ENCODE measurements around the gene ACD.

The ACD gene

GRCh38 chr16:67661886-67662652 lies 2.0 kb upstream of the ACD start:
- no peak for DNase-seq (ENCODE audit: low read depth in 2 of 2)

GRCh38 chr16:67661101-67661761 lies 1.2 kb upstream of the ACD start:
- DNase-seq (ENCODE audit: low read depth in 2 of 2): no peak

- peak; percentile 91 to 96 for DNase-seq (ENCODE audit: low read depth in 2 of 2)
These were observed 536 bp upstream of the ACD start, which contains the start of gene PARD6A for GRCh38 chr16:67660564-67661028. Gene PARD6A, plus strand, starts transcription at chr16:67660960. Its CDS starts 79 bp downstream, at chr16:67661039.

GRCh38 chr16:67658849-67659674 lies 998 bp downstream of the ACD start:
- DNase-seq (ENCODE audit: low read depth in 2 of 2): no peak

GRCh38 chr16:67657751-67658518 lies 2.1 kb downstream of the ACD start:
- DNase-seq (ENCODE audit: low read depth in 2 of 2): no peak

- no peak for DNase-seq (ENCODE audit: low read depth in 2 of 2)
These were observed 2.9 kb downstream of the ACD start for GRCh38 chr16:67657017-67657608.

- DNase-seq (ENCODE audit: low read depth in 2 of 2): no peak
These were observed 3.6 kb downstream of the ACD start for GRCh38 chr16:67656344-67657016.

GRCh38 chr16:67655363-67655762 lies 4.7 kb downstream of the ACD start:
- DNase-seq (ENCODE audit: low read depth in 2 of 2): no peak

GRCh38 chr16:67654403-67654911 lies 5.6 kb downstream of the ACD start:
- DNase-seq (ENCODE audit: low read depth in 2 of 2): no peak

- DNase-seq (ENCODE audit: low read depth in 2 of 2): no peak
These were observed 6.2 kb downstream of the ACD start for GRCh38 chr16:67653789-67654402.

- no peak for DNase-seq (ENCODE audit: low read depth in 2 of 2)
These were observed 6.8 kb downstream of the ACD start for GRCh38 chr16:67653128-67653788.

- no peak for DNase-seq (ENCODE audit: low read depth in 2 of 2)
These were observed 7.4 kb downstream of the ACD start for GRCh38 chr16:67652578-67653127.

GRCh38 chr16:67651847-67652246 lies 8.2 kb downstream of the ACD start:
- no peak for DNase-seq (ENCODE audit: low read depth in 2 of 2)

GRCh38 chr16:67651039-67651438 lies 9.0 kb downstream of the ACD start:
- DNase-seq (ENCODE audit: low read depth in 2 of 2): no peak

GRCh38 chr16:67650023-67650422 lies 10.0 kb downstream of the ACD start:
- DNase-seq (ENCODE audit: low read depth in 2 of 2): no peak

GRCh38 chr16:67649494-67649931 lies 10.5 kb downstream of the ACD start:
- no peak for DNase-seq (ENCODE audit: low read depth in 2 of 2)

GRCh38 chr16:67648764-67649407 lies 11.2 kb downstream of the ACD start:
- DNase-seq (ENCODE audit: low read depth in 2 of 2): no peak

GRCh38 chr16:67648088-67648763 lies 11.8 kb downstream of the ACD start:
- DNase-seq (ENCODE audit: low read depth in 2 of 2): no peak
